B cell (primary cell): ENCODE data around the gene CBL. TPM values are rescaled to one million over a fixed set of nuclear protein-coding genes. Genes with fewer than 3 reads are reported as not detected.
A peak's percentile ranks its signal among the peaks of the same experiment; 100 is the strongest.

ENCODE experiments used
- ATAC-seq: fragments of 200-7000 bp; cut with Tn5 transposase; one replicate; pipeline ENCODE4 v1.10.0; 2021; ENCODE audit warnings: low read depth, mild to moderate bottlenecking, moderate number of reproducible peaks, moderate library complexity
- CTCF ChIA-PET: fragments of 350-600 bp; sonication (Branson Sonifier 250); formaldehyde crosslinking; loops from one replicate; lab custom pipeline; 2021; ENCODE audit warnings: antibody characterized with exemption, inconsistent platforms; lab: Charles Lee
- POLR2A ChIA-PET: fragments of 350-600 bp; sonication (Branson Sonifier 250); formaldehyde crosslinking; loops from one replicate; lab custom pipeline; 2021; ENCODE audit warnings: antibody characterized with exemption; lab: Charles Lee
- DNase-seq: peaks from one replicate; pipeline ENCODE4 v3.0.0; 2013
- H2AFZ ChIP-seq: 2 replicates; pipeline ENCODE4 v1.6.1; 2012; ENCODE audit warnings: mild to moderate bottlenecking, low read depth, low read length; ENCODE audit not compliant: insufficient read depth, poor library complexity, severe bottlenecking
- H3K27ac ChIP-seq, 2 donors: 1 replicate in 1 of 2; 2 replicates in 1 of 2; pipeline ENCODE4 v1.5.1; 2012 to 2013; ENCODE audit warnings: low read length in 2 of 2, mild to moderate bottlenecking in 2 of 2, moderate library complexity in 1 of 2
- H3K27me3 ChIP-seq, 4 experiments: fragments of 200-600 bp in 1 of 4; sonication (generic) in 1 of 4; replicated peaks in 1 of 4; 1 replicate in 2 of 4; 2 replicates in 2 of 4; pipeline versions ENCODE4 v1.6.1 to v1.7.0; 2013 to 2016; ENCODE audit warnings: low read length in 3 of 4, mild to moderate bottlenecking in 2 of 4, mixed read lengths in 1 of 4, moderate library complexity in 1 of 4; ENCODE audit not compliant: insufficient read depth in 4 of 4, control insufficient read depth in 3 of 4; ENCODE audit errors: control extremely low read depth in 1 of 4
- H3K36me3 ChIP-seq, 2 experiments: replicated peaks in 1 of 2; 1 replicate in 1 of 2; 2 replicates in 1 of 2; pipeline versions ENCODE4 v1.6.1 to v1.7.1; 2013; ENCODE audit warnings: low read length in 1 of 2; ENCODE audit not compliant: insufficient read depth in 2 of 2, control insufficient read depth in 1 of 2; ENCODE audit errors: control extremely low read depth in 1 of 2, extremely low read depth in 1 of 2
- H3K4me1 ChIP-seq, 2 donors: fragments of 200-600 bp in 1 of 2; sonication (generic) in 1 of 2; 1 replicate in 1 of 2; 2 replicates in 1 of 2; pipeline versions ENCODE4 v1.5.1 to v1.6.1; 2013 to 2017; ENCODE audit warnings: low read length in 2 of 2; ENCODE audit not compliant: control insufficient read depth in 2 of 2, insufficient read depth in 2 of 2
- H3K4me2 ChIP-seq: replicated peaks from 2 replicates; pipeline ENCODE3; 2012; ENCODE audit warnings: mild to moderate bottlenecking, low read depth, low read length; ENCODE audit not compliant: poor library complexity, severe bottlenecking
- H3K4me3 ChIP-seq, 5 experiments: fragments of 200-600 bp in 1 of 5; sonication (generic) in 1 of 5; 1 replicate in 3 of 5; 2 replicates in 2 of 5; pipeline versions ENCODE4 v1.5.1 to v1.7.0; 2011 to 2016; ENCODE audit warnings: low read length in 4 of 5, mild to moderate bottlenecking in 4 of 5, low read depth in 2 of 5, control low read depth in 1 of 5, moderate library complexity in 1 of 5; ENCODE audit not compliant: insufficient read depth in 1 of 5; ENCODE audit errors: control extremely low read depth in 1 of 5, extremely low read depth in 1 of 5
- H3K79me2 ChIP-seq: fragments of 200-600 bp; sonication (generic); one replicate; pipeline ENCODE4 v1.6.0; 2016; ENCODE audit warnings: low read length; ENCODE audit not compliant: control insufficient read depth, insufficient read depth
- H3K9ac ChIP-seq: fragments of 200-600 bp; sonication (generic); 2 replicates; pipeline ENCODE4 v1.6.1; 2017; ENCODE audit warnings: mild to moderate bottlenecking, low read length, moderate library complexity
- H3K9me3 ChIP-seq, 3 donors: one replicate each; pipeline versions ENCODE4 v1.6.1 to v1.7.1; 2013; ENCODE audit warnings: low read length in 2 of 3; ENCODE audit not compliant: control insufficient read depth in 2 of 3, insufficient read depth in 1 of 3; ENCODE audit errors: control extremely low read depth in 1 of 3
- H4K20me1 ChIP-seq: 2 replicates; pipeline ENCODE4 v1.6.0; 2012; ENCODE audit warnings: mild to moderate bottlenecking, low read length; ENCODE audit not compliant: insufficient read depth, control insufficient read depth, poor library complexity, severe bottlenecking
- H3K27ac Mint-ChIP-seq: one replicate; pipeline ENCODE4 v1.8.0; 2021; ENCODE audit warnings: mixed read lengths
- H3K27me3 Mint-ChIP-seq: one replicate; pipeline ENCODE4 v1.8.0; 2021; ENCODE audit warnings: mixed read lengths
- H3K4me1 Mint-ChIP-seq: one replicate; pipeline ENCODE4 v1.8.0; 2021; ENCODE audit warnings: mixed read lengths
- H3K4me3 Mint-ChIP-seq: one replicate; pipeline ENCODE4 v1.8.0; 2021; ENCODE audit warnings: mixed read lengths
- H3K9me3 Mint-ChIP-seq: one replicate; pipeline ENCODE4 v1.8.0; 2022; ENCODE audit warnings: mixed read lengths; ENCODE audit not compliant: insufficient read depth
- EZH2 ChIP-seq: IDR thresholded peaks from 2 replicates; pipeline ENCODE4 v1.6.1; 2012; ENCODE audit warnings: borderline replicate concordance, low read depth, mild to moderate bottlenecking, moderate library complexity, low read length; ENCODE audit not compliant: insufficient read depth, poor library complexity, severe bottlenecking
- WGBS: methylation state at CpG from one replicate; pipeline ENCODE4 v1.1.5; 2013; ENCODE audit warnings: missing lambda C conversion rate; ENCODE audit not compliant: insufficient coverage; 5-methylcytosine and 5-hydroxymethylcytosine counted together
- intact Hi-C: fragments of 100-400 bp; cut with micrococcal nuclease; formaldehyde crosslinking; loops from one replicate; pipeline ENCODE4 v1.10.0; 2022
- polyA plus RNA-seq: library from polyadenylated mRNA; depleted of rRNA; stranded (reverse); fragments of >200 nt; gene quantifications from 2 replicates; pipeline ENCODE4 v1.2.3, GENCODE V29; 2012
- total RNA-seq, 2 donors: library from RNA; stranded (reverse); fragments of 120-200 nt in 1 of 2; gene quantifications; 1 replicate in 1 of 2; 2 replicates in 1 of 2; pipeline versions ENCODE4 v1.2.3 to v1.2.4, GENCODE V29; 2013 to 2022
- TF ChIP-seq, protein P1 (sequence below): fragments of 200-600 bp; IDR thresholded peaks from one replicate; pipeline ENCODE4 v1.8.0; 2022; ENCODE audit warnings: antibody characterized with exemption, mild to moderate bottlenecking

CBL gene
- total and polyA plus RNA-seq, 2 donors (not counting 1 experiment from before 2014, with no cell fraction given), result 11.7 to 35.2 TPM

DNA sequence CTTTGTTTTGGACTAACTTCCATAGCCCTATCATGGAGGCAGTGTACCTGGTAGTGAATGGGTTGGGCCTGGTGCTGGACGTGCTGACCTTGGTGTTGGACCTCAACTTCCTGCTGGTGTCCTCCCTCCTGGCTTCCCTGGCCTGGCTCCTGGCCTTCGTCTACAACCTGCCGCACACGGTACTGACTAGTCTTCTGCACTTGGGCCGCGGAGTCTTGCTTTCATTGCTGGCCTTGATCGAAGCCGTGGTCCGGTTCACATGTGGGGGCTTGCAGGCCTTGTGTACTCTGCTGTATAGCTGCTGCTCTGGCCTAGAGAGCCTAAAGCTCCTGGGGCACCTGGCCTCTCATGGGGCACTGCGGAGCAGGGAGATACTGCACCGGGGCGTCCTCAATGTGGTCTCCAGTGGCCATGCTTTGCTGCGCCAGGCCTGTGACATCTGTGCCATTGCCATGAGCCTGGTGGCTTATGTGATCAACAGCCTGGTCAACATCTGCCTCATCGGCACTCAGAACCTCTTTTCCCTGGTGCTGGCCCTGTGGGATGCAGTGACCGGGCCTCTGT is 129.0 kb downstream of the CBL start:
- H4K20me1 ChIP-seq, result peaks cover 7% of the 10 kb centered on the region
- 86% methylated on average over 15 of the region's 15 CpGs for WGBS
- peaks cover 0 to 2% of the 10 kb centered on the region in 2 experiments for H3K36me3 ChIP-seq
- Mint-ChIP-seq H3K9me3 (no peaks in the 10 kb centered on the region), H3K27ac (peak overlapping the region; percentile 95), H3K4me1 (peaks cover 28% of the 10 kb centered on the region), H3K4me3 (peak overlapping the region; percentile 99), H3K27me3 (peaks cover 17% of the 10 kb centered on the region)
- peak overlapping the region; percentile 87 for H3K4me2 ChIP-seq
- H3K27me3 ChIP-seq, result peaks cover 0 to 18% (median 13%) of the 10 kb centered on the region in 4 experiments
- H3K4me3 ChIP-seq, result peak overlapping the region; percentile 74 to 94 (median 88)
- no peaks in the 10 kb centered on the region for H3K9me3 ChIP-seq
- intact Hi-C loops, result loop anchor here (2.0 kb wide), 1 partner anchor 22 kb away; no protein-coding TSS in a partner anchor
- H3K79me2 ChIP-seq, result peaks cover 14% of the 10 kb centered on the region
- peak overlapping the region; percentile 88 for H3K9ac ChIP-seq
- ChIA-PET POLR2A (interaction anchor here (1.0 to 1.1 kb wide), 2 partner anchors 13 to 14 kb away, joined by 3 read pairs; no protein-coding TSS in a partner anchor), CTCF (interaction anchor here (1.3 to 2.3 kb wide), 3 partner anchors 11 to 46 kb away, joined by 5 to 12 read pairs (median 6); partner anchors contain the start of gene USP2)
- ATAC-seq (no peak), DNase-seq (no peak)
- peak overlapping the region; percentile 90 for H2AFZ ChIP-seq
- H3K4me1 ChIP-seq, result peaks cover 19 to 26% of the 10 kb centered on the region in 2 donors
- no peak for TF ChIP-seq EZH2
- TF ChIP-seq, protein P1, sequence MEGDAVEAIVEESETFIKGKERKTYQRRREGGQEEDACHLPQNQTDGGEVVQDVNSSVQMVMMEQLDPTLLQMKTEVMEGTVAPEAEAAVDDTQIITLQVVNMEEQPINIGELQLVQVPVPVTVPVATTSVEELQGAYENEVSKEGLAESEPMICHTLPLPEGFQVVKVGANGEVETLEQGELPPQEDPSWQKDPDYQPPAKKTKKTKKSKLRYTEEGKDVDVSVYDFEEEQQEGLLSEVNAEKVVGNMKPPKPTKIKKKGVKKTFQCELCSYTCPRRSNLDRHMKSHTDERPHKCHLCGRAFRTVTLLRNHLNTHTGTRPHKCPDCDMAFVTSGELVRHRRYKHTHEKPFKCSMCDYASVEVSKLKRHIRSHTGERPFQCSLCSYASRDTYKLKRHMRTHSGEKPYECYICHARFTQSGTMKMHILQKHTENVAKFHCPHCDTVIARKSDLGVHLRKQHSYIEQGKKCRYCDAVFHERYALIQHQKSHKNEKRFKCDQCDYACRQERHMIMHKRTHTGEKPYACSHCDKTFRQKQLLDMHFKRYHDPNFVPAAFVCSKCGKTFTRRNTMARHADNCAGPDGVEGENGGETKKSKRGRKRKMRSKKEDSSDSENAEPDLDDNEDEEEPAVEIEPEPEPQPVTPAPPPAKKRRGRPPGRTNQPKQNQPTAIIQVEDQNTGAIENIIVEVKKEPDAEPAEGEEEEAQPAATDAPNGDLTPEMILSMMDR, result no peak
- peak overlapping the region; percentile 59 to 83 for H3K27ac ChIP-seq
